Measurements from ENCODE around the gene FAM50B.

Gene FAM50B

GRCh38 chr6:3812596-3812995 is 36.6 kb upstream of the FAM50B start:
- no peaks in the 10 kb centered on the region for H3K4me1 Mint-ChIP-seq
- no peak for DNase-seq
- H3K9me3 Mint-ChIP-seq: no peaks in the 10 kb centered on the region
- no peaks in the 10 kb centered on the region for H3K36me3 Mint-ChIP-seq
- peaks cover 20% of the 10 kb centered on the region for H3K27me3 Mint-ChIP-seq
- H3K27ac Mint-ChIP-seq: no peak overlapping the region
- CTCF ChIA-PET: no interaction called here
- no peak overlapping the region for H3K4me3 Mint-ChIP-seq

GRCh38 chr6:3813150-3813780 is 35.9 kb upstream of the FAM50B start:
- H3K4me1 Mint-ChIP-seq: no peaks in the 10 kb centered on the region
- peaks cover 20% of the 10 kb centered on the region for H3K27me3 Mint-ChIP-seq
- CTCF ChIA-PET: no interaction called here
- H3K9me3 Mint-ChIP-seq: no peaks in the 10 kb centered on the region
- no peak for DNase-seq
- no peaks in the 10 kb centered on the region for H3K36me3 Mint-ChIP-seq
- H3K4me3 Mint-ChIP-seq: no peak overlapping the region
- no peak overlapping the region for H3K27ac Mint-ChIP-seq

- DNase-seq: no peak
These were observed 35.3 kb upstream of the FAM50B start for GRCh38 chr6:3813918-3814317.

GRCh38 chr6:3814539-3814938 is 34.6 kb upstream of the FAM50B start:
- Mint-ChIP-seq H3K27me3 (peaks cover 23% of the 10 kb centered on the region), H3K36me3 (no peaks in the 10 kb centered on the region), H3K27ac (no peak overlapping the region), H3K4me1 (no peaks in the 10 kb centered on the region), H3K4me3 (no peak overlapping the region), H3K9me3 (no peaks in the 10 kb centered on the region)
- no peak for DNase-seq
- CTCF ChIA-PET: interaction anchor here (1.3 kb wide), 1 partner anchor 118 kb away, joined by 3 read pairs; no protein-coding TSS in a partner anchor

More at GRCh38 chr6:3813918-3814317, 35.3 kb upstream of the FAM50B start:
- Mint-ChIP-seq H3K27me3 (peaks cover 20% of the 10 kb centered on the region), H3K4me1 (no peaks in the 10 kb centered on the region), H3K9me3 (no peaks in the 10 kb centered on the region), H3K27ac (no peak overlapping the region), H3K36me3 (no peaks in the 10 kb centered on the region), H3K4me3 (no peak overlapping the region)
- CTCF ChIA-PET: interaction anchor here (1.3 kb wide), 1 partner anchor 119 kb away, joined by 3 read pairs; no protein-coding TSS in a partner anchor

- no peak overlapping the region for H3K27ac Mint-ChIP-seq
- no peak overlapping the region for H3K4me3 Mint-ChIP-seq
- DNase-seq: no peak
- CTCF ChIA-PET: no interaction called here
- peaks cover 18% of the 10 kb centered on the region for H3K27me3 Mint-ChIP-seq
- H3K4me1 Mint-ChIP-seq: no peaks in the 10 kb centered on the region
- H3K36me3 Mint-ChIP-seq: no peaks in the 10 kb centered on the region
- no peaks in the 10 kb centered on the region for H3K9me3 Mint-ChIP-seq
These were observed 32.9 kb upstream of the FAM50B start for GRCh38 chr6:3816251-3816650.

- H3K4me1 Mint-ChIP-seq: no peaks in the 10 kb centered on the region
- CTCF ChIA-PET: no interaction called here
- H3K27ac Mint-ChIP-seq: no peak overlapping the region
- H3K9me3 Mint-ChIP-seq: no peaks in the 10 kb centered on the region
- DNase-seq: no peak
- H3K36me3 Mint-ChIP-seq: no peaks in the 10 kb centered on the region
- no peak overlapping the region for H3K4me3 Mint-ChIP-seq
- H3K27me3 Mint-ChIP-seq: peaks cover 5% of the 10 kb centered on the region
These were observed 29.7 kb upstream of the FAM50B start for GRCh38 chr6:3819161-3820110.

- no peak for DNase-seq
- no peaks in the 10 kb centered on the region for H3K9me3 Mint-ChIP-seq
- no peaks in the 10 kb centered on the region for H3K4me1 Mint-ChIP-seq
- CTCF ChIA-PET: no interaction called here
- no peak overlapping the region for H3K27ac Mint-ChIP-seq
- no peaks in the 10 kb centered on the region for H3K36me3 Mint-ChIP-seq
- peaks cover 4% of the 10 kb centered on the region for H3K27me3 Mint-ChIP-seq
- no peak overlapping the region for H3K4me3 Mint-ChIP-seq
These were observed 28.6 kb upstream of the FAM50B start for GRCh38 chr6:3820563-3820962.

GRCh38 chr6:3822747-3823445 is 26.3 kb upstream of the FAM50B start:
- CTCF ChIA-PET: no interaction called here
- H3K4me1 Mint-ChIP-seq: no peaks in the 10 kb centered on the region
- no peaks in the 10 kb centered on the region for H3K9me3 Mint-ChIP-seq
- H3K4me3 Mint-ChIP-seq: no peak overlapping the region
- H3K27ac Mint-ChIP-seq: no peak overlapping the region
- DNase-seq: no peak
- H3K27me3 Mint-ChIP-seq: peaks cover 4% of the 10 kb centered on the region
- H3K36me3 Mint-ChIP-seq: no peaks in the 10 kb centered on the region

- Mint-ChIP-seq H3K4me3 (no peak overlapping the region), H3K36me3 (no peaks in the 10 kb centered on the region), H3K4me1 (no peaks in the 10 kb centered on the region), H3K27me3 (peaks cover 4% of the 10 kb centered on the region), H3K9me3 (no peaks in the 10 kb centered on the region), H3K27ac (no peak overlapping the region)
- CTCF ChIA-PET: no interaction called here
- DNase-seq: no peak
These were observed 25.5 kb upstream of the FAM50B start for GRCh38 chr6:3823671-3824070.

- no peak overlapping the region for H3K27ac Mint-ChIP-seq
- no peaks in the 10 kb centered on the region for H3K9me3 Mint-ChIP-seq
- CTCF ChIA-PET: no interaction called here
- H3K4me1 Mint-ChIP-seq: no peaks in the 10 kb centered on the region
- H3K4me3 Mint-ChIP-seq: no peak overlapping the region
- H3K36me3 Mint-ChIP-seq: no peaks in the 10 kb centered on the region
- H3K27me3 Mint-ChIP-seq: peaks cover 3% of the 10 kb centered on the region
- DNase-seq: no peak
These were observed 23.8 kb upstream of the FAM50B start for GRCh38 chr6:3825331-3825831.

- H3K36me3 Mint-ChIP-seq: no peaks in the 10 kb centered on the region
- H3K4me1 Mint-ChIP-seq: no peaks in the 10 kb centered on the region
- no peak overlapping the region for H3K27ac Mint-ChIP-seq
- no peak for DNase-seq
- no peak overlapping the region for H3K4me3 Mint-ChIP-seq
- no peaks in the 10 kb centered on the region for H3K9me3 Mint-ChIP-seq
- CTCF ChIA-PET: no interaction called here
- peaks cover 3% of the 10 kb centered on the region for H3K27me3 Mint-ChIP-seq
These were observed 23.2 kb upstream of the FAM50B start for GRCh38 chr6:3825851-3826581.

GRCh38 chr6:3829285-3829684 is 19.9 kb upstream of the FAM50B start:
- peaks cover 9% of the 10 kb centered on the region for H3K27me3 Mint-ChIP-seq
- no peak overlapping the region for H3K27ac Mint-ChIP-seq
- H3K9me3 Mint-ChIP-seq: no peaks in the 10 kb centered on the region
- H3K4me1 Mint-ChIP-seq: no peaks in the 10 kb centered on the region
- DNase-seq: no peak
- no peak overlapping the region for H3K4me3 Mint-ChIP-seq
- H3K36me3 Mint-ChIP-seq: no peaks in the 10 kb centered on the region
- CTCF ChIA-PET: no interaction called here

- CTCF ChIA-PET: no interaction called here
- H3K36me3 Mint-ChIP-seq: no peaks in the 10 kb centered on the region
- no peak for DNase-seq
- H3K27me3 Mint-ChIP-seq: peaks cover 16% of the 10 kb centered on the region
- H3K4me3 Mint-ChIP-seq: no peak overlapping the region
- H3K9me3 Mint-ChIP-seq: no peaks in the 10 kb centered on the region
- no peak overlapping the region for H3K27ac Mint-ChIP-seq
- no peaks in the 10 kb centered on the region for H3K4me1 Mint-ChIP-seq
These were observed 18.4 kb upstream of the FAM50B start for GRCh38 chr6:3830806-3831205.

Data from activated naive CD4-positive, alpha-beta T cell treated with anti-CD3 and anti-CD28 coated beads, Interleukin-2, amount 10 ng/mL, durations not matched to agents 7 days and 5 days (primary cell).